IMR-90 (cell line): ENCODE results near the gene BMERB1. TPM values are rescaled to one million over a fixed set of nuclear protein-coding genes. Genes with fewer than 3 reads are reported as not detected.
A peak's percentile ranks its signal among the peaks of the same experiment; 100 is the strongest.

Experiments
- ATAC-seq: fragments of 200-7000 bp; cut with Tn5 transposase; 2 replicates; pipeline ENCODE4 v1.9.1; 2020; ENCODE audit warnings: low read depth, mild to moderate bottlenecking, moderate library complexity
- BruUV-seq: library from RNA; stranded (reverse); fragments of 400-500 nt; replicated peaks from 2 replicates; lab custom pipeline; 2021; lab: Mats Ljungman, UMichigan
- CTCF ChIA-PET: fragments of 300-600 bp; formaldehyde crosslinking; extraction: SDS; loops from one replicate; lab custom pipeline; 2021; ENCODE audit warnings: antibody characterized with exemption; lab: Yijun Ruan, JAX
- POLR2A ChIA-PET: fragments of 300-600 bp; sonication (Branson Sonifier 250); formaldehyde crosslinking; loops from one replicate; lab custom pipeline; 2022; ENCODE audit warnings: antibody characterized with exemption; ENCODE audit not compliant: unreplicated experiment; lab: Charles Lee
- DNase-seq: peaks from one replicate; pipeline ENCODE4 v3.0.0; 2013
- H2AFZ ChIP-seq: replicated peaks from 2 replicates; pipeline ENCODE3; 2013; ENCODE audit warnings: low read length, mild to moderate bottlenecking; ENCODE audit not compliant: poor library complexity
- H2AK5ac ChIP-seq: 2 replicates; pipeline ENCODE4 v1.6.1; 2013; ENCODE audit warnings: low read depth, low read length, inconsistent platforms
- H2AK9ac ChIP-seq: replicated peaks from 2 replicates; pipeline ENCODE3; 2013; ENCODE audit warnings: mild to moderate bottlenecking, low read depth, low read length, moderate library complexity; ENCODE audit not compliant: poor library complexity
- H2BK120ac ChIP-seq: 2 replicates; pipeline ENCODE4 v1.6.1; 2013; ENCODE audit warnings: low read depth, low read length, inconsistent platforms
- H2BK15ac ChIP-seq: 3 replicates; pipeline ENCODE4 v1.6.1; 2013; ENCODE audit warnings: low read depth, low read length, inconsistent platforms
- H2BK20ac ChIP-seq: 2 replicates; pipeline ENCODE4 v1.6.1; 2013; ENCODE audit warnings: low read depth, mild to moderate bottlenecking, inconsistent platforms, low read length, moderate library complexity
- H2BK5ac ChIP-seq: 2 replicates; pipeline ENCODE4 v1.6.1; 2013; ENCODE audit warnings: mild to moderate bottlenecking, low read depth, low read length, inconsistent platforms; ENCODE audit not compliant: poor library complexity, severe bottlenecking
- H3K14ac ChIP-seq: replicated peaks from 2 replicates; pipeline ENCODE4 v1.6.1; 2013; ENCODE audit warnings: low read depth, low read length, inconsistent platforms
- H3K18ac ChIP-seq: 2 replicates; pipeline ENCODE4 v1.6.1; 2013; ENCODE audit warnings: low read depth, low read length, control low read depth
- H3K23ac ChIP-seq: 2 replicates; pipeline ENCODE4 v1.6.1; 2013; ENCODE audit warnings: low read depth, low read length, inconsistent platforms
- H3K27ac ChIP-seq: 2 replicates; pipeline ENCODE4 v1.5.1; 2013; ENCODE audit warnings: mild to moderate bottlenecking, control low read depth, low read length; ENCODE audit not compliant: insufficient read depth
- H3K27me3 ChIP-seq: 2 replicates; pipeline ENCODE4 v1.6.1; 2013; ENCODE audit warnings: low read length; ENCODE audit not compliant: control insufficient read depth, insufficient read depth
- H3K36me3 ChIP-seq: 2 replicates; pipeline ENCODE4 v1.6.1; 2013; ENCODE audit warnings: low read length, mixed read lengths; ENCODE audit not compliant: control insufficient read depth, insufficient read depth
- H3K4ac ChIP-seq: 2 replicates; pipeline ENCODE4 v1.6.1; 2013; ENCODE audit warnings: low read depth, low read length, inconsistent platforms
- H3K4me1 ChIP-seq: 2 replicates; pipeline ENCODE4 v1.6.1; 2013; ENCODE audit warnings: low read length, mixed read lengths; ENCODE audit not compliant: control insufficient read depth, insufficient read depth
- H3K4me2 ChIP-seq: 2 replicates; pipeline ENCODE4 v1.6.1; 2013; ENCODE audit warnings: low read depth, mild to moderate bottlenecking, control low read depth, low read length, moderate library complexity
- H3K4me3 ChIP-seq: 2 replicates; pipeline ENCODE4 v1.5.1; 2013; ENCODE audit warnings: low read depth, mild to moderate bottlenecking, control low read depth, low read length, moderate library complexity; ENCODE audit not compliant: insufficient read depth
- H3K56ac ChIP-seq: 2 replicates; pipeline ENCODE4 v1.6.1; 2013; ENCODE audit warnings: low read length, inconsistent platforms; ENCODE audit not compliant: insufficient read depth; ENCODE audit errors: extremely low read depth
- H3K79me1 ChIP-seq, 2 experiments: 2 replicates each; pipeline ENCODE4 v1.6.1; 2013; ENCODE audit warnings: low read length in 2 of 2, inconsistent platforms in 1 of 2, low read depth in 1 of 2
- H3K9ac ChIP-seq: 2 replicates; pipeline ENCODE4 v1.6.1; 2013; ENCODE audit warnings: low read depth, low read length, control low read depth
- H3K9me1 ChIP-seq: 2 replicates; pipeline ENCODE4 v1.6.1; 2013; ENCODE audit warnings: low read length, inconsistent platforms; ENCODE audit not compliant: insufficient read depth
- H3K9me3 ChIP-seq: 2 replicates; pipeline ENCODE4 v1.6.1; 2013; ENCODE audit warnings: low read length; ENCODE audit not compliant: control insufficient read depth, insufficient read depth
- H4K20me1 ChIP-seq: 2 replicates; pipeline ENCODE4 v1.6.1; 2013; ENCODE audit warnings: low read length, inconsistent platforms; ENCODE audit not compliant: insufficient read depth
- H4K5ac ChIP-seq: 2 replicates; pipeline ENCODE4 v1.6.1; 2013; ENCODE audit warnings: mild to moderate bottlenecking, low read depth, low read length, control low read depth
- H4K8ac ChIP-seq, 2 experiments: 2 replicates each; pipeline ENCODE4 v1.6.1; 2013; ENCODE audit warnings: low read depth in 2 of 2, low read length in 2 of 2, control low read depth in 1 of 2, inconsistent platforms in 1 of 2
- H4K91ac ChIP-seq: 2 replicates; pipeline ENCODE4 v1.6.1; 2013; ENCODE audit warnings: low read depth, low read length, inconsistent platforms; ENCODE audit not compliant: insufficient read depth
- BHLHE40 ChIP-seq: fragments of 150-350 bp; IDR thresholded peaks from 2 replicates; pipeline ENCODE4 v1.6.1; 2016; ENCODE audit warnings: mild to moderate bottlenecking, low read depth, low read length
- CHD1 ChIP-seq: IDR thresholded peaks from 2 replicates; pipeline ENCODE4 v1.6.1; 2012; ENCODE audit warnings: low read depth, low read length, improper control_type of control experiment
- ELK1 ChIP-seq: fragments of 150-350 bp; IDR thresholded peaks from 2 replicates; pipeline ENCODE4 v1.6.1; 2016; ENCODE audit warnings: low read depth, mild to moderate bottlenecking, low read length, moderate library complexity, borderline replicate concordance
- MXI1 ChIP-seq: IDR thresholded peaks from 2 replicates; pipeline ENCODE4 v1.6.1; 2012; ENCODE audit warnings: low read depth, mild to moderate bottlenecking, low read length, moderate library complexity, borderline replicate concordance
- NFE2L2 ChIP-seq: fragments of 150-350 bp; IDR thresholded peaks from 2 replicates; pipeline ENCODE4 v1.6.1; 2016; ENCODE audit warnings: low read depth, mild to moderate bottlenecking, low read length
- RAD21 ChIP-seq: IDR thresholded peaks from 2 replicates; pipeline ENCODE4 v1.6.1; 2012; ENCODE audit warnings: low read length, improper control_type of control experiment
- SMC3 ChIP-seq: fragments of 150-350 bp; IDR thresholded peaks from 2 replicates; pipeline ENCODE4 v1.6.1; 2016; ENCODE audit warnings: low read depth, mild to moderate bottlenecking, antibody characterized with exemption, low read length, moderate library complexity
- WGBS, 2 experiments: methylation state at CpG; one replicate each; pipeline versions ENCODE4 v1.1.5 to v1.1.7; 2013; ENCODE audit warnings: missing lambda C conversion rate in 2 of 2; ENCODE audit not compliant: insufficient read length in 1 of 2; ENCODE audit errors: extremely low coverage in 2 of 2; 5-methylcytosine and 5-hydroxymethylcytosine counted together
- dilution Hi-C: fragments of 300-500 bp; cut with HindIII; formaldehyde crosslinking; loops from one replicate; pipeline ENCODE4 v1.14.3; 2018; ENCODE audit warnings: low sequenced_read_pairs; ENCODE audit not compliant: unreplicated experiment
- in situ Hi-C: fragments of 300-500 bp; cut with MboI; formaldehyde crosslinking; loops from 3 replicates; pipeline ENCODE4 v1.14.3; 2019; ENCODE audit warnings: low sequenced_read_pairs, inconsistent platforms, mixed read lengths
- intact Hi-C: fragments of 100-400 bp; cut with micrococcal nuclease; formaldehyde crosslinking; loops from 2 replicates; pipeline ENCODE4 v1.10.0; 2022
- polyA plus RNA-seq, 3 experiments: library from polyadenylated mRNA; depleted of rRNA; stranded (reverse); fragments of >200 nt; gene quantifications; 2 replicates each; pipeline ENCODE4 v1.2.3, GENCODE V29; 2012; ENCODE audit warnings: low replicate concordance in 1 of 3
- total RNA-seq: library from RNA; depleted of rRNA; stranded (reverse); fragments of >200 nt; gene quantifications from 2 replicates; pipeline ENCODE4 v1.2.3, GENCODE V29; 2012
- TF ChIP-seq, protein P1 (sequence below): fragments of 150-350 bp; IDR thresholded peaks from 2 replicates; pipeline ENCODE4 v1.6.1; 2017; ENCODE audit warnings: mild to moderate bottlenecking, antibody characterized with exemption, low read length, low read depth

The BMERB1 gene
- total and polyA plus RNA-seq, 2 of the 4 experiments (the other 2 are of a cell fraction) = 22.6 to 32.9 TPM

- 60% methylated on average over 1 of the region's 3 CpGs; no CpG with 5 or more reads in 1 of the 2 experiments for WGBS, 2 experiments
- Histone ChIP-seq H3K23ac (no peak overlapping the region), H4K91ac (no peak overlapping the region), H2BK120ac (no peak overlapping the region), H3K79me1 (no peaks in the 10 kb centered on the region), H3K4me3 (no peak overlapping the region), H3K4me1 (peaks cover 2% of the 10 kb centered on the region; the same call in 1 of the 2 replicates), H4K20me1 (no peaks in the 10 kb centered on the region), H3K14ac (no peak overlapping the region), H3K27ac (no peak overlapping the region), H3K9me1 (no peaks in the 10 kb centered on the region), H2AFZ (no peak overlapping the region), H2AK5ac (no peak overlapping the region), H4K5ac (no peak overlapping the region), H3K4ac (no peak overlapping the region), H2BK15ac (no peak overlapping the region), H3K56ac (no peak overlapping the region), H3K9me3 (no peaks in the 10 kb centered on the region), H2BK5ac (no peak overlapping the region), H3K27me3 (no peaks in the 10 kb centered on the region; the same call in 1 of the 2 replicates), H2AK9ac (no peak overlapping the region), H3K36me3 (no peaks in the 10 kb centered on the region), H2BK20ac (no peak overlapping the region), H3K18ac (no peak overlapping the region), H3K9ac (no peak overlapping the region), H3K4me2 (no peak overlapping the region), H4K8ac (no peak overlapping the region)
- intact Hi-C loops (no loop called here), in situ Hi-C loops (no loop called here), dilution Hi-C loops (no loop called here)
- no peak for DNase-seq
- POLR2A ChIA-PET = no interaction called here
- CTCF ChIA-PET = interaction anchor here (0.6 kb wide), 2 partner anchors 15 to 63 kb away, joined by 3 to 4 read pairs; no protein-coding TSS in a partner anchor
- TF ChIP-seq NFE2L2 (no peak), ELK1 (no peak), CHD1 (no peak), RAD21 (no peak), BHLHE40 (no peak), SMC3 (no peak), MXI1 (no peak)
- TF ChIP-seq, protein P1, sequence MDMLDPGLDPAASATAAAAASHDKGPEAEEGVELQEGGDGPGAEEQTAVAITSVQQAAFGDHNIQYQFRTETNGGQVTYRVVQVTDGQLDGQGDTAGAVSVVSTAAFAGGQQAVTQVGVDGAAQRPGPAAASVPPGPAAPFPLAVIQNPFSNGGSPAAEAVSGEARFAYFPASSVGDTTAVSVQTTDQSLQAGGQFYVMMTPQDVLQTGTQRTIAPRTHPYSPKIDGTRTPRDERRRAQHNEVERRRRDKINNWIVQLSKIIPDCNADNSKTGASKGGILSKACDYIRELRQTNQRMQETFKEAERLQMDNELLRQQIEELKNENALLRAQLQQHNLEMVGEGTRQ = peak; percentile 26; the same call in 1 of the 2 replicates
- no peak for ATAC-seq
- no TSS peak for BruUV-seq
These were observed 16.2 kb upstream of the BMERB1 start for GRCh38 chr16:15418206-15418605.
